K562 (cell line): ENCODE measurements around the gene CCDC9B. TPM values are rescaled to one million over a fixed set of nuclear protein-coding genes. Genes with fewer than 3 reads are reported as not detected.

ENCODE experiments used
- ATAC-seq: fragments of 200-7000 bp; cut with Tn5 transposase; 3 replicates; pipeline ENCODE4 v1.9.1; 2020; ENCODE audit warnings: moderate library complexity
- BruUV-seq: library from RNA; stranded (reverse); fragments of 400-500 nt; replicated peaks from 2 replicates; lab custom pipeline; 2021; lab: Mats Ljungman, UMichigan
- CTCF ChIA-PET: fragments of 300-600 bp; formaldehyde crosslinking; extraction: SDS; loops from one replicate; lab custom pipeline; 2021; ENCODE audit warnings: low intra/inter-chr PET ratio; lab: Yijun Ruan, JAX
- POLR2A ChIA-PET: fragments of 300-600, 350-650 bp; sonication (Branson Sonifier 250); formaldehyde crosslinking; extraction: SDS; loops from one replicate; lab custom pipeline; 2021; ENCODE audit warnings: antibody characterized with exemption, inconsistent platforms; lab: Yijun Ruan, JAX
- DNase-seq, 4 experiments: peaks; one replicate each; pipeline versions ENCODE4 v3.0.0 to v3.0.0-alpha.2; 2011 to 2018; ENCODE audit warnings: low spot score in 3 of 4, mixed read lengths in 3 of 4; ENCODE audit errors: extremely low read depth in 1 of 4
- FAIRE-seq: peaks from 2 replicates; lab custom pipeline; 2011; peaks lifted over from hg19 to GRCh38; lab: Jason Lieb, UNC
- H2AFZ ChIP-seq: 2 replicates; pipeline ENCODE4 v1.6.0; 2011; ENCODE audit warnings: low read depth, low read length, control low read depth, inconsistent platforms
- H3K27ac ChIP-seq: fragments of 200-600 bp; 3 replicates; pipeline ENCODE4 v1.8.0; 2011; ENCODE audit warnings: low read depth, mild to moderate bottlenecking, control low read depth, inconsistent platforms, low read length, moderate library complexity, mixed read lengths; ENCODE audit errors: extremely low read depth
- H3K27me3 ChIP-seq, 2 experiments: fragments of 300-600 bp in 1 of 2; 2 replicates in 1 of 2; 3 replicates in 1 of 2; pipeline versions ENCODE4 v1.6.0 to v1.8.0; 2011; ENCODE audit warnings: inconsistent platforms in 2 of 2, low read length in 2 of 2, mild to moderate bottlenecking in 1 of 2, mixed read lengths in 1 of 2, moderate library complexity in 1 of 2; ENCODE audit not compliant: control insufficient read depth in 2 of 2, insufficient read depth in 2 of 2
- H3K36me3 ChIP-seq: fragments of 300-600 bp; 3 replicates; pipeline ENCODE4 v1.8.0; 2011; ENCODE audit warnings: mild to moderate bottlenecking, low read length, inconsistent platforms; ENCODE audit not compliant: control insufficient read depth, insufficient read depth
- H3K4me1 ChIP-seq, 2 experiments: fragments of 200-600 bp in 1 of 2; replicated peaks in 1 of 2; 2 replicates in 1 of 2; 3 replicates in 1 of 2; pipeline versions ENCODE4 v1.5.1 to v1.8.0; 2011; ENCODE audit warnings: inconsistent platforms in 2 of 2, low read length in 2 of 2, mild to moderate bottlenecking in 1 of 2, mixed read lengths in 1 of 2, moderate library complexity in 1 of 2; ENCODE audit not compliant: control insufficient read depth in 2 of 2, insufficient read depth in 2 of 2
- H3K4me2 ChIP-seq: 2 replicates; pipeline ENCODE4 v1.6.1; 2011; ENCODE audit warnings: low read length, control low read depth, inconsistent platforms, mixed read lengths; ENCODE audit not compliant: insufficient read depth
- H3K4me3 ChIP-seq: fragments of 200-600 bp; sonication (generic), shearing (Covaris generic); 2 replicates; pipeline ENCODE4 v1.5.1; 2016; ENCODE audit warnings: control low read depth, inconsistent platforms
- H3K79me2 ChIP-seq: fragments of 200-600 bp; 3 replicates; pipeline ENCODE4 v1.8.0; 2011; ENCODE audit warnings: low read length, inconsistent platforms; ENCODE audit not compliant: control insufficient read depth, insufficient read depth
- H3K9ac ChIP-seq, 2 experiments: 2 replicates each; pipeline versions ENCODE4 v1.6.0 to v1.6.1; 2011; ENCODE audit warnings: low read depth in 2 of 2, low read length in 2 of 2, control low read depth in 1 of 2, inconsistent platforms in 1 of 2, mild to moderate bottlenecking in 1 of 2, mixed read lengths in 1 of 2; ENCODE audit not compliant: insufficient read depth in 1 of 2
- H3K9me1 ChIP-seq: one replicate; pipeline ENCODE4 v1.6.0; 2011; ENCODE audit warnings: inconsistent platforms, mild to moderate bottlenecking, low read length, moderate library complexity; ENCODE audit not compliant: control insufficient read depth, insufficient read depth
- H3K9me3 ChIP-seq: replicated peaks from 2 replicates; pipeline ENCODE4 v1.5.1; 2011; ENCODE audit warnings: low read depth, low read length, inconsistent platforms; ENCODE audit not compliant: control insufficient read depth, insufficient read depth
- H4K20me1 ChIP-seq: replicated peaks from 2 replicates; pipeline ENCODE4 v1.6.1; 2011; ENCODE audit warnings: low read length, inconsistent platforms, mixed read lengths; ENCODE audit not compliant: control insufficient read depth, insufficient read depth
- DPF2 ChIP-seq: fragments of 450-650 bp; IDR thresholded peaks from 2 replicates; pipeline ENCODE4 v1.6.1; 2016
- HNRNPUL1 ChIP-seq: fragments of 200-400 bp; formaldehyde crosslinking; IDR thresholded peaks from 2 replicates; pipeline ENCODE4 v1.6.1; 2017; ENCODE audit warnings: low read length
- SMC3 ChIP-seq: conservative IDR thresholded peaks from 2 replicates; pipeline ENCODE4 v1.6.1; 2011; ENCODE audit warnings: low read depth, low read length, improper control_type of control experiment; ENCODE audit not compliant: insufficient read depth
- ZNF551 ChIP-seq: fragments of 250-450 bp; sonication (Bioruptor Pico); IDR thresholded peaks from 2 replicates; pipeline ENCODE4 v1.5.0; 2021; ENCODE audit warnings: mild to moderate bottlenecking, moderate library complexity
- WGBS: fragments of 100-300 bp; shearing (Covaris generic); methylation state at CpG from one replicate; pipeline ENCODE4 v1.1.6; 2016; ENCODE audit warnings: low coverage, mixed read lengths; ENCODE audit not compliant: insufficient coverage; ENCODE audit errors: missing lambda C conversion rate; 5-methylcytosine and 5-hydroxymethylcytosine counted together
- in situ Hi-C: fragments of 300-500 bp; cut with MboI; formaldehyde crosslinking; loops from 4 replicates; pipeline ENCODE4 v1.15.0; 2018; ENCODE audit warnings: inconsistent platforms, mixed read lengths
- intact Hi-C: fragments of 100-400 bp; cut with micrococcal nuclease; formaldehyde crosslinking; loops from 2 replicates; pipeline ENCODE4 v1.14.2; 2022
- polyA plus RNA-seq, 8 experiments: library from polyadenylated mRNA; depleted of rRNA in 4 of 8; stranded (reverse) in 5 of 8; unstranded in 3 of 8; fragments of >200 nt; fragmentation: Nextera tagmentation in 2 of 8; fragmentation: Illumina TruSeq in 1 of 8; extraction: Ambion mirVana in 2 of 8; extraction: Trizol in 1 of 8; gene quantifications; 2 replicates each; pipeline versions ENCODE4 v1.2.1 to v1.2.3, GENCODE V29; 2011 to 2014; ENCODE audit warnings: inconsistent platforms in 1 of 8, missing spikeins in 1 of 8
- total RNA-seq, 7 experiments: library from RNA; depleted of rRNA in 6 of 7; stranded (reverse); fragments of >200 nt in 6 of 7; fragmentation: Illumina TruSeq in 2 of 7; extraction: Trizol in 2 of 7; gene quantifications; 2 replicates each; pipeline versions ENCODE4 v1.2.1 to v1.2.3, GENCODE V29; 2011 to 2021; ENCODE audit warnings: low replicate concordance in 1 of 7
- TF ChIP-seq, protein P1 (sequence below): IDR thresholded peaks from 3 replicates; pipeline ENCODE4 v1.6.1; 2011; ENCODE audit warnings: borderline replicate concordance, mild to moderate bottlenecking; ENCODE audit not compliant: insufficient read length, insufficient read depth
- TF ChIP-seq, protein P2 (sequence below), 3 experiments: IDR thresholded peaks in 2 of 3; conservative IDR thresholded peaks in 1 of 3; 2 replicates each; pipeline ENCODE4 v1.5.1; 2011 to 2012; ENCODE audit warnings: low read length in 3 of 3, mild to moderate bottlenecking in 3 of 3, control low read depth in 2 of 3, improper control_type of control experiment in 1 of 3, inconsistent platforms in 1 of 3, low read depth in 1 of 3, mixed read lengths in 1 of 3, moderate library complexity in 1 of 3; ENCODE audit not compliant: insufficient read depth in 2 of 3

The CCDC9B gene
- total and polyA plus RNA-seq, 9 of the 15 experiments (the other 6 are each of a cell fraction or from before 2014, with no cell fraction given), result 0.01 to 0.47 (median 0.15) TPM; not detected in 1

DNA sequence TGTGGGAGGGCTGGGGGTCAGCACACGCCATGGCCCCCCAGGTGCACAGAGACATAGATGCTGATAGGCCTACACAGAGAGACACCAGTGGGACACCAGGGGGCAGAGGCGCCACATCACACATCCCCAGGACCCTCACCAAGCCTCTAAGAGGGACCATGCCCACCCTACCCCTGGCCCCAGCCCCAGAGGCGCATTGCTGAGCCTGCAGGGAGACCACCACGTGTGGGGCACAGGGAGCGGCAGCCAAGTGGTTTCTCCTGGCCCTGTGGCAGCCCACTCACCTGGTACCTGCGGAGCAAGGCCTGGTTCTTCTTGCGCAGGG is 1.2 kb downstream of the CCDC9B start:
- Histone ChIP-seq H3K79me2 (no peaks in the 10 kb centered on the region), H3K4me3 (no peak overlapping the region), H3K4me1 (peaks cover 9 to 51% of the 10 kb centered on the region in 2 experiments), H3K9me1 (no peaks in the 10 kb centered on the region), H2AFZ (no peak overlapping the region), H3K27ac (no peak overlapping the region), H3K9me3 (no peaks in the 10 kb centered on the region), H3K9ac (peak overlapping the region in 1 of 2 experiments; percentile 47; a peak in 1 of 4 replicates), H3K36me3 (no peaks in the 10 kb centered on the region)
- ChIA-PET CTCF (interaction anchor here (1.3 kb wide), 1 partner anchor 65 kb away, joined by 4 read pairs; no protein-coding TSS in a partner anchor), POLR2A (interaction anchor here (0.7 to 4.8 kb wide), 3 partner anchors 11 to 65 kb away, joined by 3 to 30 read pairs (median 4); no protein-coding TSS in a partner anchor)
- ATAC-seq (no peak), FAIRE-seq (no peak)
- in situ Hi-C loops (no loop called here), intact Hi-C loops (loop anchor here (5.0 kb wide), 1 partner anchor 122 kb away; no protein-coding TSS in a partner anchor)
- no TSS peak for BruUV-seq
- WGBS, result 75% methylated on average over 5 of the region's 7 CpGs
- no peak for TF ChIP-seq DPF2
- no peak for TF ChIP-seq ZNF551 (CRISPR knock-in tag)
- 0 out of 2 replicates have a peak, but pooled peaks have one; percentile 15 for TF ChIP-seq SMC3
- no peak for TF ChIP-seq HNRNPUL1
- TF ChIP-seq, protein P1, sequence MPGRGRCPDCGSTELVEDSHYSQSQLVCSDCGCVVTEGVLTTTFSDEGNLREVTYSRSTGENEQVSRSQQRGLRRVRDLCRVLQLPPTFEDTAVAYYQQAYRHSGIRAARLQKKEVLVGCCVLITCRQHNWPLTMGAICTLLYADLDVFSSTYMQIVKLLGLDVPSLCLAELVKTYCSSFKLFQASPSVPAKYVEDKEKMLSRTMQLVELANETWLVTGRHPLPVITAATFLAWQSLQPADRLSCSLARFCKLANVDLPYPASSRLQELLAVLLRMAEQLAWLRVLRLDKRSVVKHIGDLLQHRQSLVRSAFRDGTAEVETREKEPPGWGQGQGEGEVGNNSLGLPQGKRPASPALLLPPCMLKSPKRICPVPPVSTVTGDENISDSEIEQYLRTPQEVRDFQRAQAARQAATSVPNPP, result no peak
- TF ChIP-seq, protein P2, sequence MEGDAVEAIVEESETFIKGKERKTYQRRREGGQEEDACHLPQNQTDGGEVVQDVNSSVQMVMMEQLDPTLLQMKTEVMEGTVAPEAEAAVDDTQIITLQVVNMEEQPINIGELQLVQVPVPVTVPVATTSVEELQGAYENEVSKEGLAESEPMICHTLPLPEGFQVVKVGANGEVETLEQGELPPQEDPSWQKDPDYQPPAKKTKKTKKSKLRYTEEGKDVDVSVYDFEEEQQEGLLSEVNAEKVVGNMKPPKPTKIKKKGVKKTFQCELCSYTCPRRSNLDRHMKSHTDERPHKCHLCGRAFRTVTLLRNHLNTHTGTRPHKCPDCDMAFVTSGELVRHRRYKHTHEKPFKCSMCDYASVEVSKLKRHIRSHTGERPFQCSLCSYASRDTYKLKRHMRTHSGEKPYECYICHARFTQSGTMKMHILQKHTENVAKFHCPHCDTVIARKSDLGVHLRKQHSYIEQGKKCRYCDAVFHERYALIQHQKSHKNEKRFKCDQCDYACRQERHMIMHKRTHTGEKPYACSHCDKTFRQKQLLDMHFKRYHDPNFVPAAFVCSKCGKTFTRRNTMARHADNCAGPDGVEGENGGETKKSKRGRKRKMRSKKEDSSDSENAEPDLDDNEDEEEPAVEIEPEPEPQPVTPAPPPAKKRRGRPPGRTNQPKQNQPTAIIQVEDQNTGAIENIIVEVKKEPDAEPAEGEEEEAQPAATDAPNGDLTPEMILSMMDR (IDR thresholded peaks at IDR 0.05 in 2 of 3, conservative IDR thresholded peaks at IDR 0.05 in 1 of 3; ENCODE audit: insufficient read depth in 2 of 3, low read depth in 1 of 3, low read length in 3 of 3), result peak in 1 of 3 experiments; percentile 8; a peak in 1 of 6 replicates
- TF ChIP-seq, all 486 proteins: peak for 2
- Histone ChIP-seq H3K4me2 (no peak overlapping the region), H4K20me1 (peaks cover 6% of the 10 kb centered on the region; the same call in 1 of the 2 replicates), H3K27me3 (no peaks in the 10 kb centered on the region)
- DNase-seq, result no peak
